Mesothelial cell of epicardium (in vitro differentiated cells): ENCODE data around the gene RPL3. TPM values are rescaled to one million over a fixed set of nuclear protein-coding genes. Genes with fewer than 3 reads are reported as not detected.

Source experiments
- DNase-seq, 2 experiments: peaks; one replicate each; pipeline ENCODE4 v3.0.0; 2021; ENCODE audit warnings: low spot score in 2 of 2; ENCODE audit not compliant: unreplicated experiment in 2 of 2
- H3K27ac Mint-ChIP-seq: 2 replicates; pipeline ENCODE4 v1.8.0; 2021; ENCODE audit warnings: mixed read lengths
- H3K27me3 Mint-ChIP-seq: 2 replicates; pipeline ENCODE4 v1.8.0; 2021; ENCODE audit warnings: low read depth, mixed read lengths
- H3K36me3 Mint-ChIP-seq: 2 replicates; pipeline ENCODE4 v1.8.0; 2021; ENCODE audit warnings: mixed read lengths
- H3K4me1 Mint-ChIP-seq: 2 replicates; pipeline ENCODE4 v1.8.0; 2021; ENCODE audit warnings: mixed read lengths
- H3K4me3 Mint-ChIP-seq: 2 replicates; pipeline ENCODE4 v1.8.0; 2021; ENCODE audit warnings: mild to moderate bottlenecking, moderate library complexity, mixed read lengths
- H3K9me3 Mint-ChIP-seq: 2 replicates; pipeline ENCODE4 v1.8.0; 2021; ENCODE audit warnings: mixed read lengths
- CTCF ChIP-seq: fragments of 200-600 bp; sonication (generic); IDR thresholded peaks from one replicate; pipeline ENCODE4 v1.5.0; 2021; ENCODE audit warnings: antibody characterized with exemption; ENCODE audit not compliant: unreplicated experiment
- total RNA-seq: library from RNA; stranded (reverse); gene quantifications from 3 replicates; pipeline ENCODE4 v1.2.1, GENCODE V29; 2021

RPL3 gene
- total RNA-seq, 1 donor from 2014 or later, result 2,423 TPM

DNA sequence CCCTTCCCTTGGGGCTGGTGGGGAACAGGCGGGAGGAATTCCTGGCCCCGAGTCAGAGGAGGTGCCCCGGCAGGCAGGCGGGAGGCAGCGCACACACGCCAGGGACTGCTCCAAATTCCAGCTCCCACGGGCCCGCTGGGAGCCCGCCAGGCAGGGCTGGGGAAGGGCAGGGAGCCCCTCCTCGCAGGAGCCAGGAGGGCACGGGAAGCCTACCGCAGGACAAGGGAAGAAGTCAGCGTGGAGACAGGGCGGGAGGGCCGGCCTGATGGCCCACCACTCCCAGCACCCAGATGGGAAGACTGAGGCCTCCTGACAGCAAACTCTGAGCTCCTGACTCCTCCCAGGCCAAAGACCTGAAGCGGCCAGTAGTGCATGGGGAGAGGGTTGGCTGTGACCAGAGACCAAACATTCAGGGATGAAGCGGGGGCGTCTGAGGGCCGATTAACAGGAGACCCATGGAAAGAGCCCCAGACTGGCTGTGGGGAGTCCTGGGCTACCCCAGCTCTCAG is 22.4 kb downstream of the RPL3 start:
- Mint-ChIP-seq H3K27me3 (no peaks in the 10 kb centered on the region), H3K4me3 (no peak overlapping the region), H3K9me3 (no peaks in the 10 kb centered on the region), H3K4me1 (peaks cover 71% of the 10 kb centered on the region), H3K27ac (peak overlapping the region; percentile 79), H3K36me3 (no peaks in the 10 kb centered on the region)
- no peak for DNase-seq
- no peak for TF ChIP-seq CTCF

DNA sequence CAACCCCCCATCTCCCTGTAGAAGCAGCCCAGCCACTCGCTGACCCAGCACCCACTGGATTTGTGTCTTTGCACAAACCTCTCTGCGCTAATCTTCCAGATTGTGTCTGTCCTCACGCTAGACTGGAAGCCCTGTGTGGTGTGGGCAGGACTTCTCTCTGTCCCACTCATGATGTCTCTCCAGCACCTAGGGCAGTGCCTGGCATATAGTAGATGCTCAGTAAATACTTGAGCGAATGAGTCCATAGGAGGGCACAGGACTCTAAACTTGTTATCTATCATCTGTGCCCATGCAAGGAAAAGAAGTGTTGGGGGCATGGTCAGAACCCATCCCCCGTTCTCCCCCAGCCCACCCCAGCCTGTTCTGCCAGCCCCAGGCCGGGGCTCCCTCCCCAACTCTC is 22.9 kb downstream of the RPL3 start:
- Mint-ChIP-seq H3K4me3 (no peak overlapping the region), H3K36me3 (no peaks in the 10 kb centered on the region), H3K27ac (peak overlapping the region; percentile 60), H3K9me3 (no peaks in the 10 kb centered on the region), H3K27me3 (no peaks in the 10 kb centered on the region), H3K4me1 (peaks cover 73% of the 10 kb centered on the region)
- DNase-seq, result no peak
- no peak for TF ChIP-seq CTCF

GRCh38 chr22:39294571-39295468 is 24.6 kb downstream of the RPL3 start:
- Mint-ChIP-seq H3K36me3 (no peaks in the 10 kb centered on the region), H3K4me3 (no peak overlapping the region), H3K9me3 (no peaks in the 10 kb centered on the region), H3K4me1 (peaks cover 77% of the 10 kb centered on the region), H3K27me3 (no peaks in the 10 kb centered on the region), H3K27ac (peak overlapping the region; percentile 82)
- DNase-seq, result no peak
- TF ChIP-seq CTCF, result no peak

- Mint-ChIP-seq H3K9me3 (no peaks in the 10 kb centered on the region), H3K4me1 (peaks cover 70% of the 10 kb centered on the region), H3K27ac (peak overlapping the region; percentile 80), H3K4me3 (no peak overlapping the region), H3K27me3 (no peaks in the 10 kb centered on the region), H3K36me3 (no peaks in the 10 kb centered on the region)
- no peak for TF ChIP-seq CTCF
- DNase-seq, result no peak
Measured at GRCh38 chr22:39293766-39294368, 25.6 kb downstream of the RPL3 start.

DNA sequence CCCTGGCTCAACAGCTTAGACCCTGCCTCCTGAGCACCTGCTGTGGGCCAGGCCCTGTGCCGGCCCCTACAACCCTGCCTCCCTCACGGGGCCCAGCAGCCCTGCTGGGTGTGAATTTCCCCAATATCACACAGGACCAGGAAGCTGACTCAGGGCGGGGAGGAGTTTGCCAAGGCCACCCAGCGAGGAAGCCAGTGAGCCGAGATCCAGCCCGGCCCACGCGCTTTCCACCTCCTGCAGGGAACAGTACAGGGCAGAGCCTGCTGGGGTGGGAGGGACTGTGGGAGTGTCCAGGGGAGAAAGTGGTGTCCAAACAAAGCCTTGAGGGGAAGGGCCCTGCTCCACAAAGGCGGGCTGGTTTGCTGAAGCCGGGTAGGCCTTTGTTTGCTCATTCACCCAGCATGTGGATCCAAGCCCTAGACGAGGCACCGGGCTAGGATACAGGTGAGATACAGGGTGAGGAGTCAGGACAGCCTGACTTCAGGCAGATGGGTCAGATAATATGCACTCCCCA is 26.8 kb downstream of the RPL3 start:
- H3K4me3 Mint-ChIP-seq, result no peak overlapping the region
- peaks cover 61% of the 10 kb centered on the region for H3K4me1 Mint-ChIP-seq
- H3K27ac Mint-ChIP-seq, result peak overlapping the region; percentile 92
- H3K9me3 Mint-ChIP-seq, result no peaks in the 10 kb centered on the region
- H3K27me3 Mint-ChIP-seq, result no peaks in the 10 kb centered on the region
- no peaks in the 10 kb centered on the region for H3K36me3 Mint-ChIP-seq
- no peak for TF ChIP-seq CTCF
- no peak for DNase-seq
